GM12872 (cell line): ENCODE measurements around the gene RITA1.

Experiments
- TF ChIP-seq, protein P1 (sequence below): IDR thresholded peaks from 3 replicates; pipeline ENCODE4 v1.5.1; 2011; ENCODE audit warnings: low read depth, mild to moderate bottlenecking, low read length, moderate library complexity; ENCODE audit not compliant: insufficient read depth

RITA1 gene

GRCh38 chr12:113142173-113142885, 43.2 kb upstream of the RITA1 start:
- TF ChIP-seq, protein P1, sequence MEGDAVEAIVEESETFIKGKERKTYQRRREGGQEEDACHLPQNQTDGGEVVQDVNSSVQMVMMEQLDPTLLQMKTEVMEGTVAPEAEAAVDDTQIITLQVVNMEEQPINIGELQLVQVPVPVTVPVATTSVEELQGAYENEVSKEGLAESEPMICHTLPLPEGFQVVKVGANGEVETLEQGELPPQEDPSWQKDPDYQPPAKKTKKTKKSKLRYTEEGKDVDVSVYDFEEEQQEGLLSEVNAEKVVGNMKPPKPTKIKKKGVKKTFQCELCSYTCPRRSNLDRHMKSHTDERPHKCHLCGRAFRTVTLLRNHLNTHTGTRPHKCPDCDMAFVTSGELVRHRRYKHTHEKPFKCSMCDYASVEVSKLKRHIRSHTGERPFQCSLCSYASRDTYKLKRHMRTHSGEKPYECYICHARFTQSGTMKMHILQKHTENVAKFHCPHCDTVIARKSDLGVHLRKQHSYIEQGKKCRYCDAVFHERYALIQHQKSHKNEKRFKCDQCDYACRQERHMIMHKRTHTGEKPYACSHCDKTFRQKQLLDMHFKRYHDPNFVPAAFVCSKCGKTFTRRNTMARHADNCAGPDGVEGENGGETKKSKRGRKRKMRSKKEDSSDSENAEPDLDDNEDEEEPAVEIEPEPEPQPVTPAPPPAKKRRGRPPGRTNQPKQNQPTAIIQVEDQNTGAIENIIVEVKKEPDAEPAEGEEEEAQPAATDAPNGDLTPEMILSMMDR, result no peak

GRCh38 chr12:113142886-113143332, 42.6 kb upstream of the RITA1 start:
- TF ChIP-seq, protein P1, result no peak

- TF ChIP-seq, protein P1, result no peak
Observed at GRCh38 chr12:113143959-113144358, 41.6 kb upstream of the RITA1 start.

GRCh38 chr12:113144806-113145205, 40.7 kb upstream of the RITA1 start:
- TF ChIP-seq, protein P1, result no peak

DNA sequence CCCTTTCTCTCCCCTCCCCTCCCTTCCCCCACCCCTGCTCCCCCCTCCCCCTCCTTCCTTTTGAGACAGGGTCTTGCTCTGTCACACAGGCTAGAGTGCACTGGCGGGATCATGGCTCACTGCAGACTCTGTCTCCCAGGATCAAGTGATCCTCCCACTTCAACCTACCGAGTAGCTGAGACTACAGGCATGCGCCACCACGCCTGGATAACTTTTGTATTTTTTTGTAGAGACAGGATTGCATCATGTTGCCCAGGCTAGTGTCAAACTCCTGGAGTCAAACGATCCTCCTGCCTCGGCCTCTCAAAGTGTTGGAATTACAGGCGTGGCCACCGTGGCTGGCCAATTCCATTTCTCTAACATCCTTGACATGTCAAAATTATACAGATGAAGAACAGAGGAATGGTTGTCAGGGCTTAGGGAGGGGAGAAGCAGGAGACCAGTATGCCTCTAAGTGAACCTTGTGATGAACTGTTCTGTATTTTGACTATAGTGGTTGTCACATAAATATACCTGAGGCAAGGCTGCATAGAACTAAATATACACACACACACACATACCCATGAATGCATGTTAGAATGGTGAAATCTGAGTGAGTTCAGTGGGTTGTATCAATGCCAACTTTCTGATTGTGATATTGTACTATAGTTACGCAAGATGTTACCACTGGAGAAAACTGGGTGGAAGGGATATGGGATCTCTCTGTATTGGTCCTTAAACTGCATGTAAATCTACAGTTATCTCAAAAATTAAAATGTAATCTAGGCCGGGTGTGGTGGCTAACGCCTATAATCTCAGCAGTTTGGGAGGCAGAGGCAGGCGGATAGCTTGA, 39.6 kb upstream of the RITA1 start:
- TF ChIP-seq, protein P1, result no peak

DNA sequence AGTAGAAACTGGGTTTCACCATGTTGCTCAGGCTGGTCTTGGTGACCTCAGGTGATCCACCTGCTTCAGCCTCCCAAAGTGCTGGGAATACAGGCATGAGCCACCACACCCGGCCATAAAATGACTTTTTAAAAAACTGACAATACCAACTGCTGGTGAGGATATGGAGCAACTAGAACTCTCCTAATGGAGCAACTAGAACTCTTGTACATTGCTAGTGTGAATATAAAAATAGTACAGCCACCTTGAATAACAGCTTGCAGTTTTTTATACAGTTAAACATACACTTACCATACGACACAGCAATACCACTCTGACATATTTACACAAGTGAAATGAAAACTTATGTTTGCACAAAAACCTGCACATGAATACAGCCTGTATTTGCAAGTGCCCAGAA, 38.5 kb upstream of the RITA1 start:
- TF ChIP-seq, protein P1, result no peak

GRCh38 chr12:113149361-113150150, 36.0 kb upstream of the RITA1 start, which contains the start of gene CFAP73:
Gene CFAP73 (plus strand): TSS chr12:113149724. CDS start chr12:113149858, 134 bp downstream.
- TF ChIP-seq, protein P1, result no peak
